ENCODE results near the gene RNASEL.

DNA sequence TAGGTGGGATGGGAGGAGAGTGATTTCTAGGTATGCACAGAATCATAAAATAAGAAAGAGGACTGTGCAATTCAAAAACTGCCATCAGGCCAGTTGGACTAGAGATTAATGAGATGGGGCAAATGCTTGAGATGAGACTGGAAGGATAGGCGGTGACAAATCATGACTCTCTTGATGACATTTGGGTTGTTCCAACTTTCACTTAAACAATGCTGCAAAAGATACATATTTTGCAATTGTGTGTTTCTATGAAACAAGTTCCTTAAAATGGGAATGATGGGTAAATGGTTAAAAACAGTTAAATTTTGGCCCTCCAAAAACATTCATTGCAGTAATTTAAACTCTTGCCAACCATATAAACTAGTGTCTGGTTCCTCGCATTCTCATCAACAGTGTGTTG, 55.2 kb downstream of the RNASEL start:
- TF ChIP-seq, protein P1, sequence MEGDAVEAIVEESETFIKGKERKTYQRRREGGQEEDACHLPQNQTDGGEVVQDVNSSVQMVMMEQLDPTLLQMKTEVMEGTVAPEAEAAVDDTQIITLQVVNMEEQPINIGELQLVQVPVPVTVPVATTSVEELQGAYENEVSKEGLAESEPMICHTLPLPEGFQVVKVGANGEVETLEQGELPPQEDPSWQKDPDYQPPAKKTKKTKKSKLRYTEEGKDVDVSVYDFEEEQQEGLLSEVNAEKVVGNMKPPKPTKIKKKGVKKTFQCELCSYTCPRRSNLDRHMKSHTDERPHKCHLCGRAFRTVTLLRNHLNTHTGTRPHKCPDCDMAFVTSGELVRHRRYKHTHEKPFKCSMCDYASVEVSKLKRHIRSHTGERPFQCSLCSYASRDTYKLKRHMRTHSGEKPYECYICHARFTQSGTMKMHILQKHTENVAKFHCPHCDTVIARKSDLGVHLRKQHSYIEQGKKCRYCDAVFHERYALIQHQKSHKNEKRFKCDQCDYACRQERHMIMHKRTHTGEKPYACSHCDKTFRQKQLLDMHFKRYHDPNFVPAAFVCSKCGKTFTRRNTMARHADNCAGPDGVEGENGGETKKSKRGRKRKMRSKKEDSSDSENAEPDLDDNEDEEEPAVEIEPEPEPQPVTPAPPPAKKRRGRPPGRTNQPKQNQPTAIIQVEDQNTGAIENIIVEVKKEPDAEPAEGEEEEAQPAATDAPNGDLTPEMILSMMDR (IDR thresholded peaks at IDR 0.05), result no peak
- no peak for TF ChIP-seq POLR2A (IDR thresholded peaks at IDR 0.05)
